Nephron (organoid): ENCODE data around the gene SPO11.
A peak's percentile ranks its signal among the peaks of the same experiment; 100 is the strongest.

Source experiments
- H3K27ac Mint-ChIP-seq, 3 experiments: 2 replicates each; pipeline ENCODE4 v1.8.0; 2020; ENCODE audit warnings: mixed read lengths in 3 of 3, mild to moderate bottlenecking in 2 of 3, moderate library complexity in 1 of 3
- H3K27me3 Mint-ChIP-seq: 2 replicates; pipeline ENCODE4 v1.8.0; 2021; ENCODE audit warnings: low read depth, mild to moderate bottlenecking, moderate library complexity, mixed read lengths
- H3K36me3 Mint-ChIP-seq: 2 replicates; pipeline ENCODE4 v1.8.0; 2020; ENCODE audit warnings: low read depth, mixed read lengths
- H3K4me1 Mint-ChIP-seq: 2 replicates; pipeline ENCODE4 v1.8.0; 2020; ENCODE audit warnings: mixed read lengths
- H3K4me3 Mint-ChIP-seq, 3 experiments: 2 replicates each; pipeline ENCODE4 v1.8.0; 2020; ENCODE audit warnings: mild to moderate bottlenecking in 3 of 3, mixed read lengths in 3 of 3, moderate library complexity in 2 of 3
- H3K9me3 Mint-ChIP-seq: 2 replicates; pipeline ENCODE4 v1.8.0; 2020; ENCODE audit warnings: mixed read lengths
- CTCF ChIP-seq, 3 experiments: fragments of 200-600 bp; sonication (generic); IDR thresholded peaks; one replicate each; pipeline ENCODE4 v1.5.0; 2021; ENCODE audit warnings: antibody characterized with exemption in 3 of 3; ENCODE audit not compliant: unreplicated experiment in 3 of 3

SPO11 gene

DNA sequence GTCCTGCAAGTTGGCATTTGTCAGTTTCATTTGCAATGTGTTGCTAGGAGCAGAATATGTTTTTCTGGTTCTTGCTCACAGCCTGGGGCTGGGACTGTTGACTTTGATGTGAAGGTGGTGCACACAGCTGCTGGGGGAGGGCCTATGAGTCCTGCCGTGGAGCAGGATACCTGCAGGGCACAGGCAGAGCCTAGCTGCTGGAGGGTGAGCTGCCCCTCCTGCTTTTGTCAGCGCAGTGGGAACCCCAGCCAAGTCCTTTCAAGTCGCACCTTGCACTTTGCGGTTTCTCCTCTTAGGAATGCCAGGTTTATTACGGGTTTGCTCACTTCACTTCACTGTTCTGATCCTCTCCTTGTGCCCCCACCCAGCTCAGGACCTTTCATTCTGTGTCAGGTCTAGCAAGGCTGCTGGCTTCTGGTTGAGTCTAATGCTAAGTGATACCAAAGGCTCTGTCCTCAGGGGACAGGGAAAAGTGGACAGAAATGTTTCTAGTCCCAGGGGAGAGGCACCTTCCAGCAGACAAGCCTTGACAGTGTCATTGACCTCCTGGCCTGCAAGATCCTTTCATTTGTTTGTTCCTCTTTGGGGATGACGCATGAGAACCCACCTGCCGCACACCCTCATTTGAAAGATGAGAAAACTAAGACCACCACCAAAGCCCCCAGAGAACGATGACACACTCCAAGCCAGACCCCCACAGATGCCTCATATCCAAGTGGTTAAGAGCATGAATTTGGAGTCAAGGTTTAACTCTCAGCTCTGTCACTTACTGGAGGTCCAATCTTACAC, 2.7 kb upstream of the SPO11 start:
- TF ChIP-seq CTCF (IDR thresholded peaks at IDR 0.05; ENCODE audit: unreplicated experiment in 3 of 3) = no peak
- H3K4me1 Mint-ChIP-seq = peaks cover 7% of the 10 kb centered on the region
- no peaks in the 10 kb centered on the region for H3K9me3 Mint-ChIP-seq
- peaks cover 47% of the 10 kb centered on the region for H3K27me3 Mint-ChIP-seq
- H3K36me3 Mint-ChIP-seq = no peaks in the 10 kb centered on the region
- no peak overlapping the region for H3K4me3 Mint-ChIP-seq
- H3K27ac Mint-ChIP-seq = peak overlapping the region; percentile 16 to 64 (median 32)

GRCh38 chr20:57327820-57328219, 1.8 kb upstream of the SPO11 start:
- Mint-ChIP-seq H3K27me3 (peaks cover 41% of the 10 kb centered on the region), H3K4me1 (peaks cover 4% of the 10 kb centered on the region), H3K9me3 (no peaks in the 10 kb centered on the region), H3K27ac (no peak overlapping the region), H3K36me3 (no peaks in the 10 kb centered on the region), H3K4me3 (no peak overlapping the region)
- TF ChIP-seq CTCF (IDR thresholded peaks at IDR 0.05; ENCODE audit: unreplicated experiment in 3 of 3) = no peak

DNA sequence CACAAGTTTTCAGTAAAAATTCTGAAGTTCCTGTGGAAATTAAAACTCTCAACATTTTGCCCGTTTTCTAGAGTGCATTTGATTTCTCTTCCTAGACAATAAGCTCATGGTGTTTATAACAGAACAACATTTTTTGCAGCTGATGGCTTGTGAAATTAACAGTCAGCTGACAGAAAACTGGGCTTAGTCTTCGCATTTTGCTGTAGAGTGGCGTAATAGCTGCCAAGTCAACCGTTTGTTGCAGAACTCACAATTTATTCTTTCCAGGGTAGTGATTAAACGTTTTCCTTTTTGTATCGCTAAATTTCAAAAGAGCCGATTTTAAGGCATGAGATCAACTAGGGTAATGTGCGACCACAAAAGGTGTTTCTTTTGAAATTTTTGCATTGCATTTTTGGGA, 1.4 kb downstream of the SPO11 start:
- H3K27ac Mint-ChIP-seq = no peak overlapping the region
- H3K9me3 Mint-ChIP-seq = no peaks in the 10 kb centered on the region
- H3K4me1 Mint-ChIP-seq = no peaks in the 10 kb centered on the region
- no peak for TF ChIP-seq CTCF (IDR thresholded peaks at IDR 0.05; ENCODE audit: unreplicated experiment in 3 of 3)
- peaks cover 36% of the 10 kb centered on the region for H3K27me3 Mint-ChIP-seq
- no peaks in the 10 kb centered on the region for H3K36me3 Mint-ChIP-seq
- no peak overlapping the region for H3K4me3 Mint-ChIP-seq

DNA sequence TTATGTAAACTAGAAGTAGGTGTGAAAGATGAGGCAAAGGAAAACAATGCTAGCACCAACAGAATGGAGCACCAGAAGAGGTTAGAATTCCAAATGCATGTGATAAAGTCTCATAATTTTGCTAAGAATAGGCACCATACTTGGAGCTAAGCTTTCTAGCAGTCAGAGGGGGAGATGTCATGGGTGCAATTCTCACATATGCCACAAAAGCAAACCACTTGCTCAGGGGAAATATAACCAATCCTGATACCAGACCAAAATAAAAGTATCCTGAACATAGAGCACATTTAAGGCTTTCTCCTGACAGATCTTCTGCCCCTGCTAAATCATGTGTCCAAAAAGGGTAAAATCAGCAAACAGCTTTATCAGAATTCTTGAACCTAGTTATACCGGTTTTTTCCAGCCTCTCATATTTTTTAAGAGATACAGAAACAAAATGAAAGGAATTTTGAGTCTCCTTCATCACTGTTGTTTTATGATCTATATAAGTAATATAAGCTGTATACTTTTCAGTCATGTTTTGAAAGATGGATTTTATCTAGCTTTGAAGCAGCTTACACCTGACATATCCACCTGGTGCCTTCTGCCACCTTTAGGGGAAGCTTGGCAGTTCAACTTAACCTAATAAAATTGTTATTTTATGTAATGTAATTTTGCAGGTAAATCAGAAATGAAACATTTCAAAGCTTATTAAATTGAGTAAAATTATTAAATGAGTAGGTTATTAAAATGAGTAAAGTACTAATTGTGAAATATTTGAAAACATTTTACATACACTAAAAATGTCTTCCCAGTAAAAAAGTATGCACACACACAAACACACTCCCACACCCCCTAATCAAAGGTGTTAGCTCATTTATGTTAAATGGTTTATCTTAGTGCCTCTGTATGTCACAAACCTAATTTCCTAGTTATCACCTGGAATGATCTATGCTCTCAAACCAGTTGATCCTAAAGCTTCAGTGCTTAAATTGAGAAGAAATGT, 2.8 kb downstream of the SPO11 start:
- H3K9me3 Mint-ChIP-seq = no peaks in the 10 kb centered on the region
- no peaks in the 10 kb centered on the region for H3K4me1 Mint-ChIP-seq
- no peak overlapping the region for H3K4me3 Mint-ChIP-seq
- no peak overlapping the region for H3K27ac Mint-ChIP-seq
- no peaks in the 10 kb centered on the region for H3K36me3 Mint-ChIP-seq
- H3K27me3 Mint-ChIP-seq = peaks cover 31% of the 10 kb centered on the region
- peak; percentile 28 to 59 (median 48) for TF ChIP-seq CTCF (IDR thresholded peaks at IDR 0.05; ENCODE audit: unreplicated experiment in 3 of 3)

- Mint-ChIP-seq H3K27ac (no peak overlapping the region), H3K4me3 (no peak overlapping the region), H3K4me1 (no peaks in the 10 kb centered on the region), H3K27me3 (peaks cover 14% of the 10 kb centered on the region), H3K36me3 (no peaks in the 10 kb centered on the region), H3K9me3 (no peaks in the 10 kb centered on the region)
- peak in 2 of 3 experiments; percentile 31 to 49 for TF ChIP-seq CTCF (IDR thresholded peaks at IDR 0.05; ENCODE audit: unreplicated experiment in 3 of 3)
Measured at GRCh38 chr20:57335392-57335791, 5.8 kb downstream of the SPO11 start.
